ENCODE results near the gene ST6GALNAC5. TPM values are rescaled to one million over a fixed set of nuclear protein-coding genes. Genes with fewer than 3 reads are reported as not detected.

The ST6GALNAC5 gene
- total RNA-seq, 1 donor from 2014 or later: 30.7 TPM

DNA sequence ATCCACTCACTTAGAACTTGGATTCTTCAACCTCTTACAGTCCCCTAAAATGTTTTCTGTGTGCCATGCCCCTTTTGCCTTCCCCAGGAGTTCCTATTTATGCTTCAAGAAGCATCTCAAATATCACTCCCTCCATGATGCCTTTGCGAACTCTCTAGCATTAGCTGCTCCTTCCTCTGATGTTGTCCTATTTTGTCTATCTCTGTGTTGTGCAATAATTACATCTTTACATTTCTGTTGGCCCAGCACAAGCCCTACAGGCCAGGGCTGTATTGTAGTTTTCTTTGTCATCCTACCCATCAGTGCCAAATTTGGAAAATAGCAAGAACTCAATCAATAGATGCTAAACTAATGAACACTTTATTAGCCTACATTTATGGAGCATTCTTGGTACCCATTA, 125.8 kb downstream of the ST6GALNAC5 start:
- Histone ChIP-seq H3K9me3 (ENCODE audit: low read depth) (no peaks in the 10 kb centered on the region), H3K36me3 (no peaks in the 10 kb centered on the region), H3K9ac (no peak overlapping the region), H3K27ac (no peak overlapping the region), H2AFZ (replicated peaks) (no peak overlapping the region), H3K4me1 (no peaks in the 10 kb centered on the region), H3F3A (ENCODE audit: low read depth) (no peaks in the 10 kb centered on the region), H3K4me3 (no peak overlapping the region), H3K4me2 (no peak overlapping the region), H4K20me1 (ENCODE audit: low read depth) (no peaks in the 10 kb centered on the region), H3K79me2 (ENCODE audit: low read depth) (no peaks in the 10 kb centered on the region), H3K27me3 (no peaks in the 10 kb centered on the region)
- no peaks in the 10 kb centered on the region for H3K9me3 Mint-ChIP-seq
- peaks cover 22% of the 10 kb centered on the region for H3K36me3 Mint-ChIP-seq
- TF ChIP-seq EZH2 (IDR thresholded peaks at IDR 0.05) (no peak), EZH2phosphoT487 (IDR thresholded peaks at IDR 0.05) (no peak)
- TF ChIP-seq, protein P1, sequence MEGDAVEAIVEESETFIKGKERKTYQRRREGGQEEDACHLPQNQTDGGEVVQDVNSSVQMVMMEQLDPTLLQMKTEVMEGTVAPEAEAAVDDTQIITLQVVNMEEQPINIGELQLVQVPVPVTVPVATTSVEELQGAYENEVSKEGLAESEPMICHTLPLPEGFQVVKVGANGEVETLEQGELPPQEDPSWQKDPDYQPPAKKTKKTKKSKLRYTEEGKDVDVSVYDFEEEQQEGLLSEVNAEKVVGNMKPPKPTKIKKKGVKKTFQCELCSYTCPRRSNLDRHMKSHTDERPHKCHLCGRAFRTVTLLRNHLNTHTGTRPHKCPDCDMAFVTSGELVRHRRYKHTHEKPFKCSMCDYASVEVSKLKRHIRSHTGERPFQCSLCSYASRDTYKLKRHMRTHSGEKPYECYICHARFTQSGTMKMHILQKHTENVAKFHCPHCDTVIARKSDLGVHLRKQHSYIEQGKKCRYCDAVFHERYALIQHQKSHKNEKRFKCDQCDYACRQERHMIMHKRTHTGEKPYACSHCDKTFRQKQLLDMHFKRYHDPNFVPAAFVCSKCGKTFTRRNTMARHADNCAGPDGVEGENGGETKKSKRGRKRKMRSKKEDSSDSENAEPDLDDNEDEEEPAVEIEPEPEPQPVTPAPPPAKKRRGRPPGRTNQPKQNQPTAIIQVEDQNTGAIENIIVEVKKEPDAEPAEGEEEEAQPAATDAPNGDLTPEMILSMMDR (IDR thresholded peaks at IDR 0.05): no peak
- DNase-seq (ENCODE audit: low spot score): no peak
- peak overlapping the region; percentile 6 for H3K27ac Mint-ChIP-seq
- no peak overlapping the region for H3K4me3 Mint-ChIP-seq
- H3K4me1 Mint-ChIP-seq: peaks cover 4% of the 10 kb centered on the region
- H3K27me3 Mint-ChIP-seq (ENCODE audit: insufficient read depth, low read depth): peaks cover 2% of the 10 kb centered on the region

DNA sequence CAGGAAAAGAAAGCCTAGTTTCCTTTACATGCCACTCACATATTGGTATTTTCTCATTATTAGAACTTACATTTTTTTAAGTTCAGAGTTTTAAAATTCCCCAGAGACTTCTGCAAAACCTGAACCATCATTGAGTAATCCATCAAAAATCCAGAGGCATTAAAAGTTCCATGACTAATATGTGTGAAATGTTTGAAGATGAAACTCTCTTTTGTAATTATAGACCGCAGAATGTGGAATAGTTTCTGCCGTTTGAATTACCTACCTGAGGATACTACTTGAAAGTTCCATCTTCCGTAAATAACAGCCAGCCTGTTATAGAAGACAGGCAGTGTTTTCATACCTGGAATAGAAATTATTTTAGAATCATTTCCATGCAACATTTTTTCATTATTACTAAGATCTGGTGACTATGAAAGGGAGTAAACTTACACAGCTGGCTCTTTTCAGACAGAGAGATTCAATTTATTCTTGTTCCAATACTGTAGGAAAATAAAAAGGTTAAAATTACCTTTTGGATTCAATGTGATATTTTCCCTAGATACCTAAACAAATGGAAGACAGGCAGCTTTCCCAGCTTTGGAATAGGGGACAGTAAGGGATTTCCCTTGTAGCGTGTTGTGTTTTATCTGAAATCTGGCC, 131.4 kb downstream of the ST6GALNAC5 start:
- no peaks in the 10 kb centered on the region for H3K4me1 Mint-ChIP-seq
- no peak overlapping the region for H3K27ac Mint-ChIP-seq
- Histone ChIP-seq H3K36me3 (no peaks in the 10 kb centered on the region), H3F3A (ENCODE audit: low read depth) (no peaks in the 10 kb centered on the region), H3K27ac (no peak overlapping the region), H3K9ac (no peak overlapping the region), H3K4me2 (no peak overlapping the region), H3K9me3 (ENCODE audit: low read depth) (no peaks in the 10 kb centered on the region), H3K79me2 (ENCODE audit: low read depth) (no peaks in the 10 kb centered on the region), H2AFZ (replicated peaks) (no peak overlapping the region), H3K4me3 (no peak overlapping the region), H4K20me1 (ENCODE audit: low read depth) (no peaks in the 10 kb centered on the region), H3K4me1 (no peaks in the 10 kb centered on the region), H3K27me3 (no peaks in the 10 kb centered on the region)
- peaks cover 12% of the 10 kb centered on the region for H3K36me3 Mint-ChIP-seq
- no peak for DNase-seq (ENCODE audit: low spot score)
- H3K4me3 Mint-ChIP-seq: no peak overlapping the region
- H3K9me3 Mint-ChIP-seq: peaks cover 12% of the 10 kb centered on the region
- H3K27me3 Mint-ChIP-seq (ENCODE audit: insufficient read depth, low read depth): no peaks in the 10 kb centered on the region
- TF ChIP-seq EZH2 (IDR thresholded peaks at IDR 0.05) (no peak), EZH2phosphoT487 (IDR thresholded peaks at IDR 0.05) (no peak)
- TF ChIP-seq, protein P1 (IDR thresholded peaks at IDR 0.05): no peak

DNA sequence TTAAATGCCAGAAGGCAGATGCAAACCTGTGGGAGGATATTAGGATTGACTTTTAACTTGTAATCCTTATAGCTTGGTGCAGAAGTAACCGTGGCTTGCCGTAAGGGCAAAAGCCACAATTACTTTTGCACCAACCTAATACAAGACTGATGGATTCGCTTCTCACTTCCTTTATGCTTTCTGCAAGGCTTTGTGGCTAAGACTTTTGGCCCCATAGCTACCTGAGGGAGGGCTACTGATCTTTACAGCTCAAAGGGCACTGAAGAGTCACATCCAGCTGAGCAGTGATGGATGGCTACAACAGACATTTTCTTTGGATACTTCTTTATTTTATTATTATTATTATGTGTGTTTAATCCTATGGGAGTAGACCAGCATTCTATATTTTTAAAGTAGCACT, 140.4 kb downstream of the ST6GALNAC5 start:
- no peak overlapping the region for H3K4me3 ChIP-seq
- TF ChIP-seq, protein P1 (IDR thresholded peaks at IDR 0.05): no peak
- TF ChIP-seq EZH2phosphoT487 (IDR thresholded peaks at IDR 0.05): no peak
- no peak for TF ChIP-seq EZH2 (IDR thresholded peaks at IDR 0.05)

More for the DNA sequence above, 140.4 kb downstream of the ST6GALNAC5 start:
- Mint-ChIP-seq H3K4me1 (peaks cover 18% of the 10 kb centered on the region), H3K36me3 (peaks cover 10% of the 10 kb centered on the region), H3K4me3 (no peak overlapping the region), H3K27me3 (ENCODE audit: insufficient read depth, low read depth) (no peaks in the 10 kb centered on the region), H3K9me3 (peaks cover 2% of the 10 kb centered on the region), H3K27ac (no peak overlapping the region)
- Histone ChIP-seq H3K27ac (no peak overlapping the region), H3K9ac (no peak overlapping the region), H2AFZ (replicated peaks) (no peak overlapping the region), H3K4me2 (no peak overlapping the region), H3K27me3 (no peaks in the 10 kb centered on the region), H3K4me1 (peaks cover 14% of the 10 kb centered on the region), H3F3A (ENCODE audit: low read depth) (peaks cover 4% of the 10 kb centered on the region), H3K79me2 (ENCODE audit: low read depth) (no peaks in the 10 kb centered on the region), H3K9me3 (ENCODE audit: low read depth) (no peaks in the 10 kb centered on the region), H4K20me1 (ENCODE audit: low read depth) (peaks cover 6% of the 10 kb centered on the region), H3K36me3 (no peaks in the 10 kb centered on the region)
- DNase-seq (ENCODE audit: low spot score): no peak
